ENCODE data around the gene WDFY3. TPM values are rescaled to one million over a fixed set of nuclear protein-coding genes. Genes with fewer than 3 reads are reported as not detected.
A peak's percentile ranks its signal among the peaks of the same experiment; 100 is the strongest.
"Not testable (repeated sequence)": the region's sequence is repeated elsewhere in the genome, so short reads cannot be mapped to it uniquely, and the experiment has no call there.

Gene WDFY3
- total RNA-seq, 1 donor from 2014 or later, result 104 TPM

DNA sequence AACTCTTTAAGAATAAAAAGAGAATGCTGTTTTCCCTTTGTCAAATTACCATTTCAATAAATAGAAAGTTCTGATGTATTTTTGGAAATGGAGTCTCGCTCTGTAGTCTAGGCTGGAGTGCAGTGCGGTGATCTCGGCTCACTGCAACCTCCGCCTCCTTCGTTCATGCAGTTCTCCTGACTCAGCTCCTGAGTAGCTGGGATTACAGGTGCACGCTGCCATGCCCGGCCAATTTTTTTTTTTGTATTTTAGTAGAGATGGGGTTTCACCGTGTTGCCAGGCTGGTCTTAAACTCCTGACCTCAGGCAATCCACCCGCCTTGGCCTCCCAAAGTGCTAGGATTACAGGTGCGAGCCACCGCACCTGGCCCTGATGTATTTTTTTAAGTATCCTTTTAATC lies 159.9 kb downstream of the WDFY3 start:
- DNase-seq (ENCODE audit: extremely low read depth, low read depth, low spot score), result not testable (repeated sequence)

GRCh38 chr4:84804136-84804535 lies 162.4 kb downstream of the WDFY3 start:
- no peak for DNase-seq (ENCODE audit: extremely low read depth, low read depth, low spot score)

GRCh38 chr4:84803720-84804119 lies 162.8 kb downstream of the WDFY3 start:
- no peak for DNase-seq (ENCODE audit: extremely low read depth, low read depth, low spot score)

- DNase-seq (ENCODE audit: extremely low read depth, low read depth, low spot score), result no peak
Observed at GRCh38 chr4:84803116-84803515, 163.4 kb downstream of the WDFY3 start.

- no peak for DNase-seq (ENCODE audit: extremely low read depth, low read depth, low spot score)
Observed at GRCh38 chr4:84800256-84800655, 166.2 kb downstream of the WDFY3 start.

GRCh38 chr4:84799318-84799717 lies 167.2 kb downstream of the WDFY3 start:
- peak; percentile 64 for DNase-seq (ENCODE audit: extremely low read depth, low read depth, low spot score)

GRCh38 chr4:84796394-84796793 lies 170.1 kb downstream of the WDFY3 start:
- DNase-seq (ENCODE audit: extremely low read depth, low read depth, low spot score), result no peak

- no peak for DNase-seq (ENCODE audit: extremely low read depth, low read depth, low spot score)
Observed at GRCh38 chr4:84792366-84793301, 173.9 kb downstream of the WDFY3 start.

- no peak for DNase-seq (ENCODE audit: extremely low read depth, low read depth, low spot score)
Observed at GRCh38 chr4:84790769-84791565, 175.5 kb downstream of the WDFY3 start.

- DNase-seq (ENCODE audit: extremely low read depth, low read depth, low spot score), result no peak
Observed at GRCh38 chr4:84786478-84786877, 180.0 kb downstream of the WDFY3 start.

DNA sequence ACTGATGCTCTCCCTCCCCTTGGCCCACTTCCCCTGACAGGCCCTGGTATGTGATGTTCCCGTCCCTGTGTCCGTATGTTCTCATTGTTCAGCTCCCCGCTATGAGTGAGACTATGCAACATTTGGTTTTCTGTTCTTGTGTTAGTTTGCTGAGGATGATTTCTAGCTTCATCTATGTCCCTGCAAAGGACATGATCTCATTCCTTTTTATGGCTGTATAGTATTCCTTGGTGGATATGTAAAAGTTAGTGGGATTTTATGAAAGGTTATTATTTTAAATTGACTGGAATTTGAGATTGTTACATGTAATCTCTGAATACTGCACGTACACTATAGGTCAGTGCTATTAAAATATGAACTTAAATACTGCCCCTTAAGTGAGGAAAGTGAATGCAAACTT lies 184.0 kb downstream of the WDFY3 start:
- no peak for DNase-seq (ENCODE audit: extremely low read depth, low read depth, low spot score)

- DNase-seq (ENCODE audit: extremely low read depth, low read depth, low spot score), result no peak
Observed at GRCh38 chr4:84780719-84781118, 185.8 kb downstream of the WDFY3 start.

GRCh38 chr4:84778041-84778440 lies 188.4 kb downstream of the WDFY3 start:
- no peak for DNase-seq (ENCODE audit: extremely low read depth, low read depth, low spot score)

DNA sequence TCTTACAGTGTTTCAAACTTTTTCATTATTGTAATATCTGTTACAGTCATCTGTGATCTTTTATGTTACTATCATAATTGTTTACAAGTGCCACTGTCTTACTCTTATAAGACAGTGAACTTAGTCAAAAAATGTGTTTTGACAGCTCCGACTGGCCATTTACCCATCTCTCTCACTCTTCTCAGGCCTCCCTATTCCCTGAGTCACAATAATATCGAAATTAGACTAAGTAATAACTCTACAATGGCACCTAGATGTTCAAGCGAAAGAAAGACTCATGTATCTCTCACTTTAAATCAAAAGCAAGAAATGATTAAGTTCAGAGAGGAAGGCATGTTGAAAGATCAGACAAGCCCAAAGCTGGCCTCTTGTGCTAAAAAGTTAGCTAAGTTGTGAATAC lies 199.3 kb downstream of the WDFY3 start:
- DNase-seq (ENCODE audit: extremely low read depth, low read depth, low spot score), result no peak

DNA sequence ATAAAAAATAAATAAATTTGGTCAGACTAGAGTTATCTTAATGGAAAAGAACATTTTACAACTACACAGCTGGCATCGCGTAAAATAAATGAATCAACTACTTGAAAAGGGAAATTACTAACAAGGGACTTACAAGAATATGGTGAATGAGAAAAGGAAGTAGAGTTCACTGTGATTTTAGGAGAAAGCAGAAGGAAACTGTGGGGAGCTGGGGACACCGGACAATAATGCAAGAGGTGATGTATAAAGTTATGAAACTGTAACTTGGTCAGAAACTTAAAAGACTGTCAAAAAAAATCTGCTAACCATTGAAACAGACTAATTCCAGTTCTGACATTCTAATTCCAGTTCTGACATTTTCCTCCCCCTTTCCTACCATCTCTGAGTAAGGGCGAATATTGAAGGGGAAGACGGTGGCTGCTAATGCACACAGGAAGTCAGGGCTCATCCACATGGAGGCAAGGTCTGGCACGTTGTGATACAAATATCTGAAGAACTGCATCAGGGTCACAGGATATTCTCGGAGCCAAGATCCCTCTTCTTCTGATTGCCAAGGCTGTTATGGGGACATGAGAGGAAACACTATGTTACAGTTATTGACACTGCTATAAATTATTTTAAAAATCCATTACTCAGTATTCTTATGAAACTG lies 213.0 kb downstream of the WDFY3 start:
- DNase-seq (ENCODE audit: extremely low read depth, low read depth, low spot score), result no peak

- no peak for DNase-seq (ENCODE audit: extremely low read depth, low read depth, low spot score)
Observed at GRCh38 chr4:84751707-84752106, 214.8 kb downstream of the WDFY3 start.

- no peak for DNase-seq (ENCODE audit: extremely low read depth, low read depth, low spot score)
Observed at GRCh38 chr4:84750960-84751283, 215.6 kb downstream of the WDFY3 start.

- DNase-seq (ENCODE audit: extremely low read depth, low read depth, low spot score), result peak; percentile 31
Observed at GRCh38 chr4:84750260-84750959, 216.1 kb downstream of the WDFY3 start.

GRCh38 chr4:84740057-84740456 lies 226.4 kb downstream of the WDFY3 start:
- no peak for DNase-seq (ENCODE audit: extremely low read depth, low read depth, low spot score)

GRCh38 chr4:84738622-84739021 lies 227.9 kb downstream of the WDFY3 start:
- DNase-seq (ENCODE audit: extremely low read depth, low read depth, low spot score), result no peak

- DNase-seq (ENCODE audit: extremely low read depth, low read depth, low spot score), result no peak
Observed at GRCh38 chr4:84737656-84738055, 228.8 kb downstream of the WDFY3 start.

All from glomerular endothelial cell (primary cell).